Sigmoid colon (tissue), 7 donors: ENCODE data around the gene GP1BA. TPM values are rescaled to one million over a fixed set of nuclear protein-coding genes. Genes with fewer than 3 reads are reported as not detected.

ENCODE experiments used
- DNase-seq: peaks from one replicate; pipeline ENCODE4 v3.0.0-alpha.2; 2019
- H3K27ac ChIP-seq, 4 donors: fragments of 200-600 bp; sonication (generic); one replicate each; pipeline ENCODE4 v1.5.1; 2016 to 2019; ENCODE audit warnings: mild to moderate bottlenecking in 1 of 4
- H3K27me3 ChIP-seq, 3 donors: fragments of 200-600 bp; sonication (generic); one replicate each; pipeline ENCODE4 v1.5.1; 2019; ENCODE audit warnings: mild to moderate bottlenecking in 1 of 3
- H3K36me3 ChIP-seq, 4 donors: fragments of 200-600 bp; sonication (generic); one replicate each; pipeline ENCODE4 v1.5.1; 2016 to 2019
- H3K4me1 ChIP-seq, 4 donors: fragments of 200-600 bp; sonication (generic); one replicate each; pipeline ENCODE4 v1.5.1; 2017 to 2019
- H3K4me3 ChIP-seq, 4 donors: fragments of 200-600 bp; sonication (generic); one replicate each; pipeline ENCODE4 v1.5.1; 2017 to 2019; ENCODE audit warnings: mild to moderate bottlenecking in 2 of 4, moderate library complexity in 1 of 4
- H3K9me3 ChIP-seq, 4 donors: fragments of 200-600 bp in 3 of 4; sonication (generic) in 3 of 4; one replicate each; pipeline versions ENCODE4 v1.5.1 to v1.6.1; 2013 to 2019
- EP300 ChIP-seq, 4 donors: sonication (generic); formaldehyde crosslinking; IDR thresholded peaks; one replicate each; pipeline ENCODE4 v1.6.1; 2017; ENCODE audit warnings: antibody characterized with exemption in 4 of 4
- POLR2A ChIP-seq, 2 donors: fragments of 450-650 bp; IDR thresholded peaks; one replicate each; pipeline ENCODE4 v1.6.1; 2016; ENCODE audit warnings: antibody characterized with exemption in 2 of 2, mild to moderate bottlenecking in 2 of 2, moderate library complexity in 2 of 2
- POLR2AphosphoS5 ChIP-seq, 4 donors: sonication (generic); formaldehyde crosslinking; IDR thresholded peaks; one replicate each; pipeline ENCODE4 v1.6.1; 2017; ENCODE audit warnings: antibody characterized with exemption in 4 of 4
- WGBS, 2 donors: extraction: QIAGEN DNeasy Blood & Tissue Kit; methylation state at CpG; one replicate each; pipeline ENCODE4 v1.1.7; 2013; 5-methylcytosine and 5-hydroxymethylcytosine counted together
- intact Hi-C: fragments of 100-400 bp; cut with DNase I; formaldehyde crosslinking; loops from one replicate; pipeline ENCODE4 v1.15.1; 2023
- polyA plus RNA-seq, 3 donors: library from polyadenylated mRNA; stranded (reverse); fragments of 200-250 nt; gene quantifications; one replicate each; pipeline ENCODE4 v1.2.3, GENCODE V29; 2013
- total RNA-seq, 4 donors: library from RNA; depleted of rRNA; stranded (reverse); fragments of >200 nt; gene quantifications; one replicate each; pipeline ENCODE4 v1.1.0, GENCODE V29; 2016
- TF ChIP-seq, protein P1 (sequence below), 4 experiments: fragments of 450-650 bp in 3 of 4; fragments of 200-600 bp in 1 of 4; IDR thresholded peaks; one replicate each; pipeline ENCODE4 v1.5.1; 2016 to 2019; ENCODE audit warnings: antibody characterized with exemption in 4 of 4, mild to moderate bottlenecking in 3 of 4, moderate library complexity in 2 of 4
- donor health status: healthy with polysubstance abuse.
- donor health status: Bipolar disorder and iron deficiency.
- donor health status: healthy.

Gene GP1BA
- total and polyA plus RNA-seq, 7 donors, result 1.1 TPM; not detected in 6

DNA sequence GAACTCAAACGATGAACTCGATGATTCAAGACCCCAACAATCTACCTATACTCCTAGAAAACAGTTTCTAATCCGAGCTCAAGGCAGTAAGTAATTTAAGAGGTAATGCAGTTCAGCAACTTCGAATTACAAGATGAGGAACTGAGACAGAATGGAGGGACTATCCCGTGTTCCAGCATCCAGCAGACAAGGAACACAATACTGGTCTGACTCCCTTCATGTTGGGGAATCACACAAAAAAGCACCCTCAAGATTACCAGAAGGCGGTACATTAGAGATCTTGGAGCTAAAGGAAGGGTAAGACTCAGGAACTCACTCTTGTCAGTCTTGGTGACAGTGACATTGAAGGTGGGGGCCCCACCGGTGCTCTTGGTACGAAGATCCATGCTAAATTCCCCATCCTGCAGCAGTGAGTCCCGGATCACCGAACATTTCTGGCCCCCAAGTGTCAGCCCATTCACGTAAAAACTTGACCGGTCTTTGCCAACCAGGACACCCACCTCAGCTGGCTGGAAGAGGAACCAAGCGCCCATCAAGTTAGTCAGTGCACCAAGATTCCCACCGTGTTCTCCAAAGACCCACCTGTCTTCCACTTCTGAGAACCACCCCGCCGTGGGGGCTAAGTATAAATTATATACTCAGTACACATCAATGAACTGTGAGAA, 14.4 kb downstream of the GP1BA start:
- H3K4me3 ChIP-seq, result peak overlapping the region; percentile 80 to 99 (median 96)
- peaks cover 0 to 65% (median 53%) of the 10 kb centered on the region in 4 donors for H3K4me1 ChIP-seq
- H3K27ac ChIP-seq, result peak overlapping the region; percentile 98 to 100 (median 99)
- intact Hi-C loops, result no loop called here
- no peaks in the 10 kb centered on the region for H3K27me3 ChIP-seq
- 9 to 20% methylated on average over 16 of the region's 16 CpGs for WGBS, 2 donors
- peaks cover 16 to 48% (median 33%) of the 10 kb centered on the region in 4 donors for H3K36me3 ChIP-seq
- DNase-seq, result no peak
- TF ChIP-seq POLR2A (IDR thresholded peaks at IDR 0.05), result no peak
- H3K9me3 ChIP-seq, result no peaks in the 10 kb centered on the region

DNA sequence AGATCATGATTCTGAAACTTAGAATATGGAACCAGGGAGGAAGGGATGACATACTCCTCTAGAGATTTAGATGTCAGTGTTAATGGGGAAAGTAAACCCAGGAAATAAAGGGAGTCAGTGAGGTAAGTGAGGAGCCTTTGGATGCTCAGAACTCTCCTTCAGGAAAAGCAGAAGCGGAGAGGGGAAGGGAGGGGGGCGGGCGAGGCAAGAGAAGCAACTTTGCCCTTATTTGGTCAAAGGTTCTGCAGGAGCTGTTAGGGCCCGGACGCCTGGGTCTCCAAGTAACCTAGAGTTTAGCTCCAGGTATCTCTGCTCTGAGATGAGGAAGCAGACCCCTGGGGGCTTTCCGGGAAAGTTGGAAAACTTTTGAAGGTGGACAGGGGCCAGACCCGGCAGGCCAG, 14.9 kb downstream of the GP1BA start:
- Histone ChIP-seq H3K4me3 (peak overlapping the region; percentile 80 to 99 (median 96)), H3K36me3 (peaks cover 16 to 47% (median 33%) of the 10 kb centered on the region in 4 donors), H3K27me3 (no peaks in the 10 kb centered on the region), H3K9me3 (no peaks in the 10 kb centered on the region), H3K4me1 (peaks cover 0 to 61% (median 49%) of the 10 kb centered on the region in 4 donors), H3K27ac (peak overlapping the region; percentile 98 to 100 (median 99))
- 0% methylated on average over 7 of the region's 7 CpGs for WGBS, 2 donors
- DNase-seq, result peak; percentile 76
- intact Hi-C loops, result no loop called here
- no peak for TF ChIP-seq POLR2A (IDR thresholded peaks at IDR 0.05)
- TF ChIP-seq POLR2AphosphoS5 (IDR thresholded peaks at IDR 0.05), result peak in 2 of 4 donors; percentile 15 to 16

- DNase-seq, result peak; percentile 82
- intact Hi-C loops, result no loop called here
- Histone ChIP-seq H3K27me3 (no peaks in the 10 kb centered on the region), H3K27ac (peak overlapping the region; percentile 98 to 100 (median 99)), H3K4me1 (peaks cover 0 to 57% (median 46%) of the 10 kb centered on the region in 4 donors), H3K9me3 (no peaks in the 10 kb centered on the region), H3K36me3 (peaks cover 16 to 41% (median 30%) of the 10 kb centered on the region in 4 donors), H3K4me3 (peak overlapping the region; percentile 80 to 99 (median 96))
- 0 to 1% methylated on average over 56 of the region's 56 CpGs for WGBS, 2 donors
- TF ChIP-seq, protein P1, sequence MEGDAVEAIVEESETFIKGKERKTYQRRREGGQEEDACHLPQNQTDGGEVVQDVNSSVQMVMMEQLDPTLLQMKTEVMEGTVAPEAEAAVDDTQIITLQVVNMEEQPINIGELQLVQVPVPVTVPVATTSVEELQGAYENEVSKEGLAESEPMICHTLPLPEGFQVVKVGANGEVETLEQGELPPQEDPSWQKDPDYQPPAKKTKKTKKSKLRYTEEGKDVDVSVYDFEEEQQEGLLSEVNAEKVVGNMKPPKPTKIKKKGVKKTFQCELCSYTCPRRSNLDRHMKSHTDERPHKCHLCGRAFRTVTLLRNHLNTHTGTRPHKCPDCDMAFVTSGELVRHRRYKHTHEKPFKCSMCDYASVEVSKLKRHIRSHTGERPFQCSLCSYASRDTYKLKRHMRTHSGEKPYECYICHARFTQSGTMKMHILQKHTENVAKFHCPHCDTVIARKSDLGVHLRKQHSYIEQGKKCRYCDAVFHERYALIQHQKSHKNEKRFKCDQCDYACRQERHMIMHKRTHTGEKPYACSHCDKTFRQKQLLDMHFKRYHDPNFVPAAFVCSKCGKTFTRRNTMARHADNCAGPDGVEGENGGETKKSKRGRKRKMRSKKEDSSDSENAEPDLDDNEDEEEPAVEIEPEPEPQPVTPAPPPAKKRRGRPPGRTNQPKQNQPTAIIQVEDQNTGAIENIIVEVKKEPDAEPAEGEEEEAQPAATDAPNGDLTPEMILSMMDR (IDR thresholded peaks at IDR 0.05), result no peak
- TF ChIP-seq EP300 (IDR thresholded peaks at IDR 0.05) (no peak), POLR2A (IDR thresholded peaks at IDR 0.05) (no peak), POLR2AphosphoS5 (IDR thresholded peaks at IDR 0.05) (peak; percentile 26 to 59 (median 46))
These were observed 15.5 kb downstream of the GP1BA start for GRCh38 chr17:4947411-4948165.

DNA sequence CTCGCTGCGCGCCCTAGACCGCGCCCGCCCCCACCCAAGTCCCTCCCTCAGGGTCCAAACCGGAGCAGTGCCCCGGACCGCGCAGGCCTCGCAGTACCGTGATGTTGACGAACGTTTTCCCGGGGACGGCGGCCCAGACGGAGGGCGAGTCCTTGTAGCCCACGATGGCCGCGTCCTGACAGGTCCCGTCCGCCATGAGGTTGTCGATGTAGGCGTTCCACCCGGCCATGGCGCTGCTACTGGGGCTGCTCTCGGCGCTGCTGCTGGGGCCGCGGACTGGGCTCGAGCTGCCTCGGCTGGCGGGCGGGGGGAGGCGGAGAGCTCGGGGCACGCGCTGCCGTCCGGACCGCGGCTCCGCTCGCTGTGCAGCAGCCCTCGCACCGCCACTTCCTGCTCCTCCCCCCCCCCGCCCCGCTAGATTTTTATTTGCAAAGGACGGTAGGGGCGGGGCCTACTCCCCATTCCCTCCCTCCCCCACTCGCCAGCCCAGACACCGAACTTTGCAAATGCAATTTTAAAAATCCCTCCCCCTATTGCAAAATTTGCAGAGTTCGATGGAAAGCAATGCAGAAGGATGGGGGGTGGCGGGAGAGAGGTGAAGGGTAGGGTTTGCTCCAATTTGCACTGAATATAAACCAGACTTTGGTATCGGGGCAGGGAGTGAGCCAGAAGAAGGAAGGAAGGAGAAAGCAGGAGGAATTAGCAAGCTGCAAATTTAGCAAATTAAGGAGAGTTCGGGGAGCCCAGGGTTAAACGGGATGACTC, 16.3 kb downstream of the GP1BA start, which contains the start of gene PFN1:
PFN1 (minus strand) TSS at position 365 of the 765 bp plus-strand sequence; CDS start at position 229, 136 bp downstream.
- H3K36me3 ChIP-seq, result peaks cover 12 to 34% (median 23%) of the 10 kb centered on the region in 4 donors
- H3K4me1 ChIP-seq, result peaks cover 0 to 55% (median 44%) of the 10 kb centered on the region in 4 donors
- no peaks in the 10 kb centered on the region for H3K9me3 ChIP-seq
- WGBS, 2 donors, result 0% methylated on average over 59 of the region's 59 CpGs
- TF ChIP-seq EP300 (IDR thresholded peaks at IDR 0.05) (no peak), POLR2A (IDR thresholded peaks at IDR 0.05) (peak; percentile 73 to 80), POLR2AphosphoS5 (IDR thresholded peaks at IDR 0.05) (peak; percentile 56 to 90 (median 81))
- TF ChIP-seq, protein P1 (IDR thresholded peaks at IDR 0.05), result no peak
- H3K4me3 ChIP-seq, result peak within 1 kb of the TSS; percentile 80 to 99 (median 96)
- intact Hi-C loops, result no loop called here
- DNase-seq, result peak; percentile 96
- peak within 1 kb of the TSS; percentile 98 to 100 (median 99) for H3K27ac ChIP-seq
- H3K27me3 ChIP-seq, result no peaks in the 10 kb centered on the region

DNA sequence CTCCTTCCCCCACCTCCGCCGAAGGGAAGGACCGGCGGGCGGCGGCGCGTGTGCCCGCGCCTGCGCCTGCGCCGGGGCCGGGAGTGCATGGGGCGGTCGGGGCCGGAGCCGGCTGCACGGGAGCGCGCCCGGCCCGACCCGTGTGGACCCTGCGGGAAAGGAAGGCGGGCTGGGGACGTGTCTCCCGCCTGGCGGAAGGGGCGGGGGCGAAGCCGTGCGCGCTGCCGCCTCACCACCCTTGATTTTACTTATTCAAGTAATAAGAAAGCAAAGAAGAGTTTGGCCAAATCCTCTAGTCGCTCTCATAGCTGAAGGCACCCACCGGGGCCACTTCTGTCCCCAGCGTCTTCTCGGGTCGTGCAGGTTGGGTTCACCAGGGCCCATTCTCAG, 16.8 kb downstream of the GP1BA start:
- peaks cover 0 to 55% (median 43%) of the 10 kb centered on the region in 4 donors for H3K4me1 ChIP-seq
- TF ChIP-seq EP300 (IDR thresholded peaks at IDR 0.05) (no peak), POLR2AphosphoS5 (IDR thresholded peaks at IDR 0.05) (peak; percentile 27 to 83 (median 60)), POLR2A (IDR thresholded peaks at IDR 0.05) (peak; percentile 22 to 29)
- TF ChIP-seq, protein P1 (IDR thresholded peaks at IDR 0.05), result no peak
- intact Hi-C loops, result loop anchor here (1.0 kb wide), 1 partner anchor 18 kb away; the partner anchor contains the start of gene SPAG7
- peak overlapping the region; percentile 98 to 100 (median 99) for H3K27ac ChIP-seq
- no peaks in the 10 kb centered on the region for H3K9me3 ChIP-seq
- peak overlapping the region; percentile 80 to 99 (median 96) for H3K4me3 ChIP-seq
- peaks cover 9 to 29% (median 19%) of the 10 kb centered on the region in 4 donors for H3K36me3 ChIP-seq
- DNase-seq, result peak; percentile 92
- H3K27me3 ChIP-seq, result no peaks in the 10 kb centered on the region
- 1% methylated on average over 40 of the region's 40 CpGs for WGBS, 2 donors
